ENCODE data around the gene SCGB1C2. TPM values are rescaled to one million over a fixed set of nuclear protein-coding genes. Genes with fewer than 3 reads are reported as not detected.
"Not testable (repeated sequence)": the region's sequence is repeated elsewhere in the genome, so short reads cannot be mapped to it uniquely, and the experiment has no call there.

SCGB1C2 gene
- polyA plus RNA-seq, 1 experiment: not detected

DNA sequence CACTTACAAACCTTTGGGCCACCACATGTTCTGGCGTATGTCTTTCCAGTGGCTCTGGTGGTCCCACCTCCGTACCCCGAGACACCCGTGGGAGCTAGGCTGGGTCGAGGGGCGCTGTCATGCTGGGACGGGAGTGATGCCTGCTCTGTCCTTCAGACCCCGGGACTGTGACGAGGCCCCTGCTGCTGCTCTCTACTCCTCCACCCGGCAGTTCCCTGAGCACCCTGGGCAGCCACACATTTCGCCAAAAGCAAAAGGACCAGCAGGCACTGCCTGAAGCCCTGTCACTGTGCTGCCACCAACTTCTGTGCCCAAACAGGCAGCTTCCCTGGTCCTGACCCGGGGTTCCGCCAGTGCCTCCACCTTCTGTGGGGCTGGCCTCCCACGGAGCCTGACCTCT lies 28.6 kb downstream of the SCGB1C2 start:
- ChIA-PET CTCF (interaction anchor here (0.7 to 5.1 kb wide), 3 partner anchors 34 to 221 kb away, joined by 3 to 26 read pairs (median 4); no protein-coding TSS in a partner anchor), POLR2A (no interaction called here)
- no peaks in the 10 kb centered on the region for H3K36me3 ChIP-seq (ENCODE audit: control insufficient read depth, insufficient read depth, low read length)
- TF ChIP-seq, protein P1, sequence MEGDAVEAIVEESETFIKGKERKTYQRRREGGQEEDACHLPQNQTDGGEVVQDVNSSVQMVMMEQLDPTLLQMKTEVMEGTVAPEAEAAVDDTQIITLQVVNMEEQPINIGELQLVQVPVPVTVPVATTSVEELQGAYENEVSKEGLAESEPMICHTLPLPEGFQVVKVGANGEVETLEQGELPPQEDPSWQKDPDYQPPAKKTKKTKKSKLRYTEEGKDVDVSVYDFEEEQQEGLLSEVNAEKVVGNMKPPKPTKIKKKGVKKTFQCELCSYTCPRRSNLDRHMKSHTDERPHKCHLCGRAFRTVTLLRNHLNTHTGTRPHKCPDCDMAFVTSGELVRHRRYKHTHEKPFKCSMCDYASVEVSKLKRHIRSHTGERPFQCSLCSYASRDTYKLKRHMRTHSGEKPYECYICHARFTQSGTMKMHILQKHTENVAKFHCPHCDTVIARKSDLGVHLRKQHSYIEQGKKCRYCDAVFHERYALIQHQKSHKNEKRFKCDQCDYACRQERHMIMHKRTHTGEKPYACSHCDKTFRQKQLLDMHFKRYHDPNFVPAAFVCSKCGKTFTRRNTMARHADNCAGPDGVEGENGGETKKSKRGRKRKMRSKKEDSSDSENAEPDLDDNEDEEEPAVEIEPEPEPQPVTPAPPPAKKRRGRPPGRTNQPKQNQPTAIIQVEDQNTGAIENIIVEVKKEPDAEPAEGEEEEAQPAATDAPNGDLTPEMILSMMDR (IDR thresholded peaks at IDR 0.05; ENCODE audit: insufficient read depth, low read depth, low read length): no peak
- no peak overlapping the region for H3K4me3 ChIP-seq (ENCODE audit: low read depth, low read length)
- no peaks in the 10 kb centered on the region; the same call in 1 of the 2 replicates for H3K27me3 ChIP-seq (ENCODE audit: control insufficient read depth, insufficient read depth, low read length)
- no peak for DNase-seq (ENCODE audit: low read depth)

DNA sequence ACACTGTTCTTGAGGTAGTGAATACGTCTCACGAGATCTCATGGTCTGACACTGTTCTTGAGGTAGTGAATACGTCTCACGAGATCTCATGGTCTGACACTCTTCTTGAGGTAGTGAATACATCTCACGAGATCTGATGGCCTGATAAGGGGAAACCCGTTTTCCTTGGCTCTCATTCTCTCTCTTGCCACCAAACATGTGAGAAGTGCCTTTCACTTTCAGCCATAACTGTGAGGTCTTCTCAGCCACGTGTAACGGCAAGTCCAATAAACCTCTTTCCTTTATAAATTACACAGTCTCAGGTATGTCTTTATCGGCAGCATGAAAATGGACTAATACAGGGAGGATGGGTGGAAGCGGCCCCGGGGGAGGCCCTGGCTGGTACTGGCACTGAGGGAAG lies 31.2 kb downstream of the SCGB1C2 start:
- H3K36me3 ChIP-seq (ENCODE audit: control insufficient read depth, insufficient read depth, low read length); H3K27me3 ChIP-seq (ENCODE audit: control insufficient read depth, insufficient read depth, low read length); POLR2A ChIA-PET; DNase-seq (ENCODE audit: low read depth); H3K4me3 ChIP-seq (ENCODE audit: low read depth, low read length): not testable (repeated sequence)
- CTCF ChIA-PET: interaction anchor here (0.9 kb wide), 1 partner anchor 217 kb away, joined by 3 read pairs; no protein-coding TSS in a partner anchor

DNA sequence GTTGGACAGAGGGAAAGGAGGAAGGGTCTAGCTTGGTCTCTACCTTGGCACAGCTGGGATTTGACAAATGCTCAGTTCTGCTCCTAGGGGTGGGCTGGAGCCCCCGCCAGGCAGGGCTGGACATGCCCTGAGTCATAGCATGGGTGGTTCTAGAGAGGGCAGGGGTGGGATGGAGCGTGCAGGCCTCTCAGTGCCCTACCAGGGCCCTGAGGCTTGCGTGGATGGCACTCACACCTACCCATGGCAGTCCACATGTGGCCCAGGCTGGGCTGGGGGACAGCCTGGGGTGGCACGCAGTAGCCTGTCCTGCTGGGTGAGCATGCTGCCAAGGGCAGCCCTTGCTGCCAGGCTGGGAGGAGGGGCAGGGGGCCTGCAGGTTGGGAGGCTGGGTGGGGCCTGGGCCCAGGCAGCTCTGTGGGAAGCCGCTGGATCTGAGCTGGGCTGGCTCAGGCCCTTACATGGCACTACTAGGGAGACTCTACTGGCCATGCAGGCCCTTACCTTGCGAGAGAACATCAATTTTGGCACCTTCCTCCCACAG lies 32.8 kb downstream of the SCGB1C2 start:
- H3K4me3 ChIP-seq (ENCODE audit: low read depth, low read length): no peak overlapping the region
- ChIA-PET POLR2A (no interaction called here), CTCF (no interaction called here)
- 0 out of 2 replicates have a peak, but pooled peaks cover 3% of the 10 kb centered on the region for H3K27me3 ChIP-seq (ENCODE audit: control insufficient read depth, insufficient read depth, low read length)
- no peak for DNase-seq (ENCODE audit: low read depth)
- TF ChIP-seq, protein P1 (IDR thresholded peaks at IDR 0.05; ENCODE audit: insufficient read depth, low read depth, low read length): no peak
- H3K36me3 ChIP-seq (ENCODE audit: control insufficient read depth, insufficient read depth, low read length): no peaks in the 10 kb centered on the region

DNA sequence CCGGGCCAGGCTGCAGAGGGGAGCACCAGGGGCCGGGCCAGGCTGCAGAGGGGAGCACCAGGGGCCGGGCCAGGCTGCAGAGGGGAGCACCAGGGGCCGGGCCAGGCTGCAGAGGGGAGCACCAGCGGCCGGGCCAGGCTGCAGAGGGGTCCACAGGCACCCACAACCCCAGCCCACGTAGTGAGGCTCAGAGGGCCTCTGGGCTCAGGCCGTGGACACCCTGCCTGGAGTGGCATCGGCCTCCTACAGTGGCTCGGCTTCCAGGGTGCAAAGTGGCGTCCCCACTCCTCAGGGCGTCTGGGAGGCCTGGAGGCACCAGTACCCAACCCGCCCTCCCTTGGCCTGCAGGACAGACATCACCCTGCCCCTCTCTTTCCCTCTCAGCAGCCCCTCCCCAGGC lies 34.5 kb downstream of the SCGB1C2 start:
- Histone ChIP-seq H3K36me3 (ENCODE audit: control insufficient read depth, insufficient read depth, low read length) (no peaks in the 10 kb centered on the region), H3K27me3 (ENCODE audit: control insufficient read depth, insufficient read depth, low read length) (peaks cover 5% of the 10 kb centered on the region; the same call in 1 of the 2 replicates), H3K4me3 (ENCODE audit: low read depth, low read length) (no peak overlapping the region)
- TF ChIP-seq, protein P1 (IDR thresholded peaks at IDR 0.05; ENCODE audit: insufficient read depth, low read depth, low read length): no peak
- CTCF ChIA-PET: no interaction called here
- POLR2A ChIA-PET: no interaction called here
- DNase-seq (ENCODE audit: low read depth): no peak

DNA sequence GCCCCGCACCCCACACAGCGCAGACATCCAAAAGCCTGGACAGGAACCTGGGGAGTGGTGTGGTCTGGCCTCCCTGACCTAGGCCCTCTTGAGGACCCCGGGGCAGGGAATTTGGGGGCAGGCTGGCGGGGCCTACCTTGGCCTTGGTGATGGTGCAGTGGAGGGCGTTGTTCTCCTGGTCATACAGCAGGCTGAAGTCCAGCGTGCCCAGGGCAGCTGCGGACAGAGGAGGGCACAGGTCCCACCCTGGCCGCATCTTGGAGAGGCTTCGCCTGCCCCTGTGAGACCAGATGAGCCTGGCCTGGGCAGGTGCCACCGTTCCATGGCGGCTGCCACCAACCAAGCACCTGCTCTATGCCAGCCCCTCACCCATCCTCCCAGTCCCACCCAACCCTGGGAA lies 35.0 kb downstream of the SCGB1C2 start:
- H3K27me3 ChIP-seq (ENCODE audit: control insufficient read depth, insufficient read depth, low read length): peaks cover 7% of the 10 kb centered on the region
- ChIA-PET CTCF (no interaction called here), POLR2A (no interaction called here)
- no peaks in the 10 kb centered on the region for H3K36me3 ChIP-seq (ENCODE audit: control insufficient read depth, insufficient read depth, low read length)
- TF ChIP-seq, protein P1 (IDR thresholded peaks at IDR 0.05; ENCODE audit: insufficient read depth, low read depth, low read length): no peak
- DNase-seq (ENCODE audit: low read depth): no peak
- no peak overlapping the region for H3K4me3 ChIP-seq (ENCODE audit: low read depth, low read length)
